22Rv1 (cell line): Measurements from ENCODE around the gene TMEM109.

ENCODE experiments used
- ZFX ChIP-seq: fragments of 450-650 bp; IDR thresholded peaks from 2 replicates; pipeline ENCODE4 v1.6.1; 2017; ENCODE audit warnings: antibody characterized with exemption, borderline replicate concordance
- TF ChIP-seq, protein P1 (sequence below): fragments of 450-650 bp; IDR thresholded peaks from 2 replicates; pipeline ENCODE4 v1.5.1; 2017; ENCODE audit warnings: mild to moderate bottlenecking

DNA sequence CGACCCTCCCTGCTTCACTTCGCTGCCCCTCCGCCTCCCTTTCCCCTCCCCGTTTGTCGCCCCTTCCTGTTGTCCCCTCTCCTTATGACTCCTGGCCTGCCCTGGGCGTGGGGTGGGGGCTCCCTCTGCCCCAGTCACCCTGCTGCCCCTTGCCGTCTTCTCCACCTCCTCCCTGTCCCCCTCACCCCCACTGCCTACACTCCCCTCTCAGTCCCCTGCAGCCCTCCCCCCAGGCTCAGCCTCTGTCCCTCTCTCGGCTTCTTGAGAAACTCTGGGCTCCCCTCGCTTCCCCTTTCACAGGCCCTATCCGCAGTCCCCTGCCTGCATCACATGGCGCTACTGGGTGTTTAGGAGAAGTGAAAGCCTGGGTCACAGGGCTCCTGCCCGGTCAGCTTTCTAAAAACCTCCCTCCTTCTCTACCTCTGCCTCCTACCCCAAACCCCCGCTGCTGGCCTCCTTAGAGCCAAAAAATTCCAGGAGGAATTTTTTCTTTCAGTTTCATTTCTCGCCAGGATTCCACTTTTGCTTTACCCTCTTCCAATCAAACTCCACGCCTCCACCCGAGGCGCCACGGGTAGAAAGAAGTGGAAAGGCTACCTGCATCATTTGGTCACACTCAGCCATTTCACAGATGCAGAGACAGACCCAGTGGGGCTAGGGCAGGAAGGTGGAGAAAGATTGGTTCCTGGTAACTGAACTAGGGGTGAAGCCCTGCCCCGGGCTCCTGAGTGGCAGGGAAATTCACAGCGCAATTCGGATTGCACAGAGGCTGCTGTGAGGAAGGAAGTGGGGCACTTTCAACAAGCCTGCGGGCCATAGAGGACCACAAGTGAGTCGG is 38.2 kb downstream of the TMEM109 start, which contains the start of gene SLC15A3:
- TF ChIP-seq, protein P1, sequence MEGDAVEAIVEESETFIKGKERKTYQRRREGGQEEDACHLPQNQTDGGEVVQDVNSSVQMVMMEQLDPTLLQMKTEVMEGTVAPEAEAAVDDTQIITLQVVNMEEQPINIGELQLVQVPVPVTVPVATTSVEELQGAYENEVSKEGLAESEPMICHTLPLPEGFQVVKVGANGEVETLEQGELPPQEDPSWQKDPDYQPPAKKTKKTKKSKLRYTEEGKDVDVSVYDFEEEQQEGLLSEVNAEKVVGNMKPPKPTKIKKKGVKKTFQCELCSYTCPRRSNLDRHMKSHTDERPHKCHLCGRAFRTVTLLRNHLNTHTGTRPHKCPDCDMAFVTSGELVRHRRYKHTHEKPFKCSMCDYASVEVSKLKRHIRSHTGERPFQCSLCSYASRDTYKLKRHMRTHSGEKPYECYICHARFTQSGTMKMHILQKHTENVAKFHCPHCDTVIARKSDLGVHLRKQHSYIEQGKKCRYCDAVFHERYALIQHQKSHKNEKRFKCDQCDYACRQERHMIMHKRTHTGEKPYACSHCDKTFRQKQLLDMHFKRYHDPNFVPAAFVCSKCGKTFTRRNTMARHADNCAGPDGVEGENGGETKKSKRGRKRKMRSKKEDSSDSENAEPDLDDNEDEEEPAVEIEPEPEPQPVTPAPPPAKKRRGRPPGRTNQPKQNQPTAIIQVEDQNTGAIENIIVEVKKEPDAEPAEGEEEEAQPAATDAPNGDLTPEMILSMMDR: no peak
- TF ChIP-seq ZFX: no peak
